ENCODE measurements around the gene JAZF1.
A peak's percentile ranks its signal among the peaks of the same experiment; 100 is the strongest.

Gene JAZF1

DNA sequence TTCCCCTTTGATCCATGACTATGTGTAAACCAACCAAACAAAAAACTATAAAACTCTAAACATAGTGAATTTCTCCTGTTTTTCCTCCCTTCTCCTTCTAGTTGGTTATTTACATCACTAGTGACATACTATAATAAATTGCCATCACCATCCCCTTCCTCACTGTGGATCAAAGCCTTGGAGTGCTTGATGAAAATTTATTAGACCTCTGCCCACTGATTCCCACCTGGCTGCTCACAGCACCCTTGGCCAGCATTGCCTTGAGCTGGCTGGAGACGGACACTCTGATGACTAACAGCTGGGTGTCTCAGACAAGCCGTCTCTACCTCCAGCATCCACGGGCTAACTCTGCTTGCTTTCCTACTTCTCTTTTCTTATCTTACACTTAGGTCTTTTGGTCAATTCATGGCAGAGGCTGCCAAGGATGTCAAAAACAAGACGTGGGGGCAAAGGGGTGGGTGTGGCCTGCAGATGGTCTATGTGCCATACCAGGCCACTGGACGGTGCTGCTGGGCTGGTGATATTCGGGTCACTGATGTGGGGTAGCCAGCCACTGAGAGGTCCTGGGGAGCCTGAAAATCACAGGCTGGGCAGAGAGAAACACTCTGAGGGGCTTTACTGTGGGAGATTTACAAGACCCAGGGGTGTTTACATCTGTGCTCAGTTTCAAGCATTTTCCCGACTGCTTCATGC lies 232.9 kb downstream of the JAZF1 start:
- DNase-seq (ENCODE audit: low read depth, low spot score), result peak; percentile 17
- in situ Hi-C loops (cut with HindIII; ENCODE audit: low sequenced_read_pairs), result no loop called here
- no peak overlapping the region for H3K4me3 ChIP-seq (ENCODE audit: low read depth, low read length)
- TF ChIP-seq, protein P1, sequence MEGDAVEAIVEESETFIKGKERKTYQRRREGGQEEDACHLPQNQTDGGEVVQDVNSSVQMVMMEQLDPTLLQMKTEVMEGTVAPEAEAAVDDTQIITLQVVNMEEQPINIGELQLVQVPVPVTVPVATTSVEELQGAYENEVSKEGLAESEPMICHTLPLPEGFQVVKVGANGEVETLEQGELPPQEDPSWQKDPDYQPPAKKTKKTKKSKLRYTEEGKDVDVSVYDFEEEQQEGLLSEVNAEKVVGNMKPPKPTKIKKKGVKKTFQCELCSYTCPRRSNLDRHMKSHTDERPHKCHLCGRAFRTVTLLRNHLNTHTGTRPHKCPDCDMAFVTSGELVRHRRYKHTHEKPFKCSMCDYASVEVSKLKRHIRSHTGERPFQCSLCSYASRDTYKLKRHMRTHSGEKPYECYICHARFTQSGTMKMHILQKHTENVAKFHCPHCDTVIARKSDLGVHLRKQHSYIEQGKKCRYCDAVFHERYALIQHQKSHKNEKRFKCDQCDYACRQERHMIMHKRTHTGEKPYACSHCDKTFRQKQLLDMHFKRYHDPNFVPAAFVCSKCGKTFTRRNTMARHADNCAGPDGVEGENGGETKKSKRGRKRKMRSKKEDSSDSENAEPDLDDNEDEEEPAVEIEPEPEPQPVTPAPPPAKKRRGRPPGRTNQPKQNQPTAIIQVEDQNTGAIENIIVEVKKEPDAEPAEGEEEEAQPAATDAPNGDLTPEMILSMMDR (IDR thresholded peaks at IDR 0.05; ENCODE audit: low read depth, low read length), result no peak

DNA sequence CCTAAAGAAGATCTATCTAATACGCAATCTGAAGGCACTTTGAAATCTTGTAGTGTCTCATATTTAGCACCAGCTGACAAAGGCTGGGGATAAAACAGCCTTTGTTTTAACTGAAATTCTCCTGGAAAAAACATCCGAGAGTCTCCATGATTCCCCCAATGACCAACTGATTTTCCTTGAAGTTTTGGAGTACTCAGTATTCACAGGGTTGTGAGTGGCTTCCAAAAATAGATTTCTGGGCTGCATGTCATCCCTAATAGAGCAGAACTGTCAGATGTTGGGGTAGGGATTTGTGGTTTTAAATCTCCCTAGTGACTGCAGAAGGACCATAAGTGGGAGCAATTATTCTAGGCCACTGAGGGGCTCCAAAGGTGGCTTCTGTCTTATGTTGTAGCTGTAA lies 234.2 kb downstream of the JAZF1 start:
- in situ Hi-C loops (cut with HindIII; ENCODE audit: low sequenced_read_pairs), result no loop called here
- H3K4me3 ChIP-seq (ENCODE audit: low read depth, low read length), result no peak overlapping the region
- no peak for DNase-seq (ENCODE audit: low read depth, low spot score)
- TF ChIP-seq, protein P1 (IDR thresholded peaks at IDR 0.05; ENCODE audit: low read depth, low read length), result no peak

DNA sequence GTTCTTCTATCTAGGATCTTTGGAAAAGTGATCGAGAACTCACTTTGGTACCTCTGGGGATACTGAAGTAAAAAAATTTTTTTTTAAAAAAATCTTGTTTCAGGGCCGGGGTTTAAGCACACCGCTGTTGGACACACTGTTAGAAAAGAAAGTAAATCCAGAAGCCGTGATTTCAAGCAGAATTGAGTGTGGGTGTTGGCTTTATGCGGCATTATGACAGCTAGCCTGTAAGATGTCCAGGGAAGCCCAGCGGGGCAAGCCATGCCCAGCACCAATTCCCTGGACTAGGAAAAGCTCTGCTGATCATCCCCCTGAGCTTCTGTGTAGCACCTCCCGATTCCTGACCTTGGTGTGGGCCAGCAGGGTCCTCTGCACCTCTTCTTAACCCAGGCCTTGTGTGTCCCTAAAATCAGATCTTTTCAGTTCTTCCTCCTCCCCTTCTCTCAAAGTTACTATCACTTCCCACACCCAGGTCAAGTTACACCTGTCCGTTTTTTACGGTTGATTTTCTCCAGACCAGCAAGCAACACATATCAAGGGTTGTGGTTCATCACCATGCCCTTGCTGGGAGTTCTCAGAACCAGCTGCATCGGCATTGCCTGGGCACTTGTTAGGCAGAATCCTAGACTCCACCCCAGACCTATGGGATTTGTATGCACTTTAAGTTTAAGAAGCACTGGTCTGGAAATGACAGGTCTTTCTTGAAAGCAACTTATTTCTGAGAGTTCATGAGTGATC lies 235.4 kb downstream of the JAZF1 start:
- in situ Hi-C loops (cut with HindIII; ENCODE audit: low sequenced_read_pairs), result no loop called here
- TF ChIP-seq, protein P1 (IDR thresholded peaks at IDR 0.05; ENCODE audit: low read depth, low read length), result no peak
- no peak overlapping the region for H3K4me3 ChIP-seq (ENCODE audit: low read depth, low read length)
- DNase-seq (ENCODE audit: low read depth, low spot score), result no peak

DNA sequence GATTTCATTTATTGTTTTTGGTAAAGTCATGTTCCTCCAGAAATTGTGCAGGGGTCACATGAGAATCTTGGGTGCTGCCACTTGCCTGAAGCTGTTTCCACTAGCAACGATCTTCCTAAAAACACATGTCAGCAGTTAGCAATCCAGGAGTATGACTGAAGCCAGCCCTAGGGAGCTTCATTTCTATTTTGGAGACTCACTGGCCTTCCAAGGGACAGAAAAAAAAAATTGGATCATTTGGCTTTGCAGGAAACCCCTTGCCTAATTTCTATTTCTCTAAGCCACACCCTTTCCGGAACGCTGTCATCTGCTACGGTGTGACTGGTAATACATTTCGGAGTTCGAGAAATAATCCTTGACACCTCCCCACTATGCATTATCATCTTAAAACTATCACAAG lies 236.0 kb downstream of the JAZF1 start:
- TF ChIP-seq, protein P1 (IDR thresholded peaks at IDR 0.05; ENCODE audit: low read depth, low read length), result no peak
- in situ Hi-C loops (cut with HindIII; ENCODE audit: low sequenced_read_pairs), result no loop called here
- DNase-seq (ENCODE audit: low read depth, low spot score), result no peak
- no peak overlapping the region for H3K4me3 ChIP-seq (ENCODE audit: low read depth, low read length)

DNA sequence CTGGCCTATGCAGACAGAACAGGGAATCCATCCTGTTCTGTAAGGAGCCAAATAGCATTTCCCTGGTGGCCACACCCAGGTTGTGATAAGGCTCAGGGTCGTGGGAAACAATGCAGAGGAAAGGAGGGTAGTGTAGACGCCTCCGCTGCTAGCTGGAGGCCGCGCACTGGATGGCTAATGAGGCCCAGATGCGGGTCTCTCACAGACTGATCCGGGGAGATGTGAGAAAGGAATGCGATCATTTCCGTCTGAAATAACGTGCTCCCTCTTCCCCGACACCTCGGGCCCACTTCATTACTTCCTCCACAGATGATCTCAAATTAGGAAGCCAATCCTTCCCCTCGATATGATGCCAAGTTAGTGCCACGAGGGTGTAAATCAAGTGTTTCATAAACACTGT lies 237.4 kb downstream of the JAZF1 start:
- H3K4me3 ChIP-seq (ENCODE audit: low read depth, low read length), result no peak overlapping the region
- TF ChIP-seq, protein P1 (IDR thresholded peaks at IDR 0.05; ENCODE audit: low read depth, low read length), result no peak
- DNase-seq (ENCODE audit: low read depth, low spot score), result no peak
- in situ Hi-C loops (cut with HindIII; ENCODE audit: low sequenced_read_pairs), result no loop called here

DNA sequence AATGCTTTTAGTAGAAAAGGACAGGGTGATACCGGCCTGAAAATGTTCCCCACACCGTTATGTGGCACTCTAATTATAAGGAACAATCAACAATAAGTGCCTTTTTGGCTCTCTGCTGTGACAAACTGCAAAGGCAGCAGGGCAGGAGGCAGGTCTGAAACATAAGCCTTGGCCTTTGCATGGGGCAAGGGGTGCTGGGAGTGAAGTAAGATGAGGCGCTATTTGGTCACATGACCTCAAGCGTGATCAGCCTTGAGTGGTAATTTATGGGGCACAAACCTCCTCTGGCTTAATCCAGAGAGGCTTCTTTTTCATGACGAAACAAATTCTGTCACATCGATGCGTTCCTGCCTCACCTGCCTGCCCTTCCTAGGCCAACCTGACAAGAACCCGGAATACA lies 237.9 kb downstream of the JAZF1 start:
- no peak for DNase-seq (ENCODE audit: low read depth, low spot score)
- H3K4me3 ChIP-seq (ENCODE audit: low read depth, low read length), result no peak overlapping the region
- TF ChIP-seq, protein P1 (IDR thresholded peaks at IDR 0.05; ENCODE audit: low read depth, low read length), result no peak
- in situ Hi-C loops (cut with HindIII; ENCODE audit: low sequenced_read_pairs), result no loop called here
